ENCODE results near the gene NAB2. TPM values are rescaled to one million over a fixed set of nuclear protein-coding genes. Genes with fewer than 3 reads are reported as not detected.

The NAB2 gene
- total and polyA plus RNA-seq, 10 of the 15 experiments (the other 5 are each of a cell fraction or from before 2014, with no cell fraction given), result 0.35 to 35.2 (median 15.3) TPM

DNA sequence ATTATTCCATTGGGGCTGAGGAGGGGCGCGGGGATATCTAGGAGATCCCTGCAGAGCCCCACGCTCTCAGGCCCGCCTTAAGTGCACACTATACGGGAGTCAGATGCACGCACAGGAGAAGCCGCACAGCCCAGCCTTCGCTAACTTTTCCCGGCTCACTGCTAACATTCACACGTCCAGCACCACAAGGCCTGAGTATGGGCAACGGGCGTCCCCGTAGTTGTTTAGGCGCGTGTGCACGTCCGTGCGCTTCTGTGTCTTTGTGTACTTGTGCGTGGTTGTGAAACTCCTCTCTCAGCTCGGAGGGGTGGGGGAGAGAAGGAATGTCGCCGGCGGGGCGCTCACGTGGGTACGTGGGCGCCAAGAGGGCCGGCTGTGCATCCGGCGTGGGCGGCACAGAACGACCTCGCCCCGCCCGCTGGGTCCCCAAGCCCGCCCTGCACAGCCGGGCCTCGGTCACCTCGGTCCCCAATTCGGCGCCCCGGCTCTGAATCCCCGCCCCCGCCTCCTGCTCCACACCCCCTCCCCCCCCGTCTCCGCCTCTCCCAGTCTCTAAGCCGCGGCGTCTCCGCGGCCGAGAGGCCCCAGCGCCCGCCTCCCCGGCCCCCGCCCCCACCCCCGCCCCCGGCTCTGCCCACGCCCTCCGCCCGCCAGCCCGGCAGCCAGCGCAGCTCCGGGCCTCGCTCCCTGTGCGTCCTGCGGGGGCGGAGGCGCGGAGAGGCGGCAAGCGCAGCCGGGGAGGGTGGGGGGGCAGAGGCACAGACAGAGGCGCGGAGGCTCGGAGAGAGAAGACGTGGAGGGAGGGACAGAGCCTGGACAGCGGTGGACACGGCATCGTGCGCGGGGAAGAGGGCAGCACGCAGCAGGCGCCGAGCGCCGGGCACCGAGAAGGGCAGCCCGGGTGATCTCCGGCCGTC, at the start of gene NAB2 (continued):
- TF ChIP-seq SKIL (IDR thresholded peaks at IDR 0.05; ENCODE audit: low read depth, poor library complexity, severe bottlenecking) (peak; percentile 34), SIN3A (IDR thresholded peaks at IDR 0.05; ENCODE audit: low read depth, low read length) (no peak; the same call in 1 of the 2 replicates), POLR2A (IDR thresholded peaks at IDR 0.05; ENCODE audit: low read depth, low read length) (peak; percentile 82), IKZF1 (conservative IDR thresholded peaks at IDR 0.05) (peak; percentile 90), FOS (IDR thresholded peaks at IDR 0.05; ENCODE audit: borderline replicate concordance, extremely low read depth, insufficient read length) (no peak), ZNF384 (IDR thresholded peaks at IDR 0.05; ENCODE audit: borderline replicate concordance, low read depth, low read length) (no peak), WRNIP1 (IDR thresholded peaks at IDR 0.05; ENCODE audit: borderline replicate concordance, low read depth, low read length) (no peak), RELA (IDR thresholded peaks at IDR 0.05; ENCODE audit: borderline replicate concordance, partially characterized antibody) (no peak), HDGF (IDR thresholded peaks at IDR 0.05) (0 out of 2 replicates have a peak, but pooled peaks have one; percentile 14), NR2C1 (IDR thresholded peaks at IDR 0.05) (no peak), BCL11A (IDR thresholded peaks at IDR 0.05; ENCODE audit: low read depth, low read length) (no peak), DPF2 (IDR thresholded peaks at IDR 0.05) (peak; percentile 71), KLF5 (IDR thresholded peaks at IDR 0.05; ENCODE audit: partially characterized antibody) (peak; percentile 73), SRF (IDR thresholded peaks at IDR 0.05; ENCODE audit: low read depth in 2 of 2, low read length in 2 of 2) (no peak), CBFB (IDR thresholded peaks at IDR 0.05; ENCODE audit: low read depth) (peak; percentile 28; the same call in 1 of the 2 replicates), RUNX3 (IDR thresholded peaks at IDR 0.05; ENCODE audit: low read length) (no peak)
- TF ChIP-seq, protein P1, sequence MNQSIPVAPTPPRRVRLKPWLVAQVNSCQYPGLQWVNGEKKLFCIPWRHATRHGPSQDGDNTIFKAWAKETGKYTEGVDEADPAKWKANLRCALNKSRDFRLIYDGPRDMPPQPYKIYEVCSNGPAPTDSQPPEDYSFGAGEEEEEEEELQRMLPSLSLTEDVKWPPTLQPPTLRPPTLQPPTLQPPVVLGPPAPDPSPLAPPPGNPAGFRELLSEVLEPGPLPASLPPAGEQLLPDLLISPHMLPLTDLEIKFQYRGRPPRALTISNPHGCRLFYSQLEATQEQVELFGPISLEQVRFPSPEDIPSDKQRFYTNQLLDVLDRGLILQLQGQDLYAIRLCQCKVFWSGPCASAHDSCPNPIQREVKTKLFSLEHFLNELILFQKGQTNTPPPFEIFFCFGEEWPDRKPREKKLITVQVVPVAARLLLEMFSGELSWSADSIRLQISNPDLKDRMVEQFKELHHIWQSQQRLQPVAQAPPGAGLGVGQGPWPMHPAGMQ (IDR thresholded peaks at IDR 0.05; ENCODE audit: borderline replicate concordance), result no peak
- TF ChIP-seq, protein P2, sequence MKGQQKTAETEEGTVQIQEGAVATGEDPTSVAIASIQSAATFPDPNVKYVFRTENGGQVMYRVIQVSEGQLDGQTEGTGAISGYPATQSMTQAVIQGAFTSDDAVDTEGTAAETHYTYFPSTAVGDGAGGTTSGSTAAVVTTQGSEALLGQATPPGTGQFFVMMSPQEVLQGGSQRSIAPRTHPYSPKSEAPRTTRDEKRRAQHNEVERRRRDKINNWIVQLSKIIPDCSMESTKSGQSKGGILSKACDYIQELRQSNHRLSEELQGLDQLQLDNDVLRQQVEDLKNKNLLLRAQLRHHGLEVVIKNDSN (IDR thresholded peaks at IDR 0.05; ENCODE audit: borderline replicate concordance, extremely low read length, insufficient read depth, low read depth, low read length), result peak; percentile 76
- TF ChIP-seq, protein P3, sequence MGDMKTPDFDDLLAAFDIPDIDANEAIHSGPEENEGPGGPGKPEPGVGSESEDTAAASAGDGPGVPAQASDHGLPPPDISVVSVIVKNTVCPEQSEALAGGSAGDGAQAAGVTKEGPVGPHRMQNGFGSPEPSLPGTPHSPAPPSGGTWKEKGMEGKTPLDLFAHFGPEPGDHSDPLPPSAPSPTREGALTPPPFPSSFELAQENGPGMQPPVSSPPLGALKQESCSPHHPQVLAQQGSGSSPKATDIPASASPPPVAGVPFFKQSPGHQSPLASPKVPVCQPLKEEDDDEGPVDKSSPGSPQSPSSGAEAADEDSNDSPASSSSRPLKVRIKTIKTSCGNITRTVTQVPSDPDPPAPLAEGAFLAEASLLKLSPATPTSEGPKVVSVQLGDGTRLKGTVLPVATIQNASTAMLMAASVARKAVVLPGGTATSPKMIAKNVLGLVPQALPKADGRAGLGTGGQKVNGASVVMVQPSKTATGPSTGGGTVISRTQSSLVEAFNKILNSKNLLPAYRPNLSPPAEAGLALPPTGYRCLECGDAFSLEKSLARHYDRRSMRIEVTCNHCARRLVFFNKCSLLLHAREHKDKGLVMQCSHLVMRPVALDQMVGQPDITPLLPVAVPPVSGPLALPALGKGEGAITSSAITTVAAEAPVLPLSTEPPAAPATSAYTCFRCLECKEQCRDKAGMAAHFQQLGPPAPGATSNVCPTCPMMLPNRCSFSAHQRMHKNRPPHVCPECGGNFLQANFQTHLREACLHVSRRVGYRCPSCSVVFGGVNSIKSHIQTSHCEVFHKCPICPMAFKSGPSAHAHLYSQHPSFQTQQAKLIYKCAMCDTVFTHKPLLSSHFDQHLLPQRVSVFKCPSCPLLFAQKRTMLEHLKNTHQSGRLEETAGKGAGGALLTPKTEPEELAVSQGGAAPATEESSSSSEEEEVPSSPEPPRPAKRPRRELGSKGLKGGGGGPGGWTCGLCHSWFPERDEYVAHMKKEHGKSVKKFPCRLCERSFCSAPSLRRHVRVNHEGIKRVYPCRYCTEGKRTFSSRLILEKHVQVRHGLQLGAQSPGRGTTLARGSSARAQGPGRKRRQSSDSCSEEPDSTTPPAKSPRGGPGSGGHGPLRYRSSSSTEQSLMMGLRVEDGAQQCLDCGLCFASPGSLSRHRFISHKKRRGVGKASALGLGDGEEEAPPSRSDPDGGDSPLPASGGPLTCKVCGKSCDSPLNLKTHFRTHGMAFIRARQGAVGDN (IDR thresholded peaks at IDR 0.05), result peak; percentile 77
- TF ChIP-seq, protein P4, sequence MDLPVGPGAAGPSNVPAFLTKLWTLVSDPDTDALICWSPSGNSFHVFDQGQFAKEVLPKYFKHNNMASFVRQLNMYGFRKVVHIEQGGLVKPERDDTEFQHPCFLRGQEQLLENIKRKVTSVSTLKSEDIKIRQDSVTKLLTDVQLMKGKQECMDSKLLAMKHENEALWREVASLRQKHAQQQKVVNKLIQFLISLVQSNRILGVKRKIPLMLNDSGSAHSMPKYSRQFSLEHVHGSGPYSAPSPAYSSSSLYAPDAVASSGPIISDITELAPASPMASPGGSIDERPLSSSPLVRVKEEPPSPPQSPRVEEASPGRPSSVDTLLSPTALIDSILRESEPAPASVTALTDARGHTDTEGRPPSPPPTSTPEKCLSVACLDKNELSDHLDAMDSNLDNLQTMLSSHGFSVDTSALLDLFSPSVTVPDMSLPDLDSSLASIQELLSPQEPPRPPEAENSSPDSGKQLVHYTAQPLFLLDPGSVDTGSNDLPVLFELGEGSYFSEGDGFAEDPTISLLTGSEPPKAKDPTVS (IDR thresholded peaks at IDR 0.05; ENCODE audit: low read depth, low read length), result no peak
